SK-MEL-5 (cell line): ENCODE results near the gene ITK. TPM values are rescaled to one million over a fixed set of nuclear protein-coding genes. Genes with fewer than 3 reads are reported as not detected.
"Not testable (repeated sequence)": the region's sequence is repeated elsewhere in the genome, so short reads cannot be mapped to it uniquely, and the experiment has no call there.

ENCODE experiments used
- DNase-seq: peaks from one replicate; pipeline ENCODE4 v3.0.0-alpha.2; 2016; ENCODE audit warnings: low read depth, low spot score
- in situ Hi-C: cut with HindIII; loops from 2 replicates; pipeline ENCODE4 v1.10.0; 2016; ENCODE audit warnings: low sequenced_read_pairs, high pct_unique_total_duplicates, low pct_unique_long_range_greater_than_20kb
- total RNA-seq: library from RNA; depleted of rRNA; stranded (reverse); fragments of >200 nt; shearing (Covaris generic); gene quantifications from 2 replicates; pipeline ENCODE4 v1.2.3, GENCODE V29; 2014

The ITK gene
- total RNA-seq, 1 experiment from 2014 or later: 20.6 TPM

GRCh38 chr5:157222506-157223230 is 42.0 kb downstream of the ITK start:
- DNase-seq: peak; percentile 87
- in situ Hi-C loops: no loop called here

GRCh38 chr5:157225469-157226422 is 45.1 kb downstream of the ITK start:
- DNase-seq: no peak
- in situ Hi-C loops: no loop called here

GRCh38 chr5:157230610-157231009 is 50.0 kb downstream of the ITK start:
- in situ Hi-C loops: no loop called here
- DNase-seq: no peak

- in situ Hi-C loops: no loop called here
- no peak for DNase-seq
Observed at GRCh38 chr5:157232706-157233105, 52.1 kb downstream of the ITK start.

GRCh38 chr5:157233515-157233914 is 52.9 kb downstream of the ITK start:
- in situ Hi-C loops: no loop called here
- no peak for DNase-seq

GRCh38 chr5:157236423-157236822 is 55.8 kb downstream of the ITK start:
- in situ Hi-C loops: no loop called here
- no peak for DNase-seq

- in situ Hi-C loops: no loop called here
- no peak for DNase-seq
Observed at GRCh38 chr5:157241483-157241882, 60.8 kb downstream of the ITK start.

- DNase-seq, in situ Hi-C loops: not testable (repeated sequence)
Observed at GRCh38 chr5:157244704-157245103, 64.1 kb downstream of the ITK start.

GRCh38 chr5:157245476-157245875 is 64.8 kb downstream of the ITK start:
- in situ Hi-C loops: no loop called here
- no peak for DNase-seq

GRCh38 chr5:157245886-157246285 is 65.2 kb downstream of the ITK start:
- DNase-seq: no peak
- in situ Hi-C loops: no loop called here

GRCh38 chr5:157247267-157247666 is 66.6 kb downstream of the ITK start:
- DNase-seq: no peak
- in situ Hi-C loops: no loop called here

GRCh38 chr5:157248821-157249470 is 68.3 kb downstream of the ITK start:
- in situ Hi-C loops: no loop called here
- no peak for DNase-seq

- in situ Hi-C loops: no loop called here
Observed at GRCh38 chr5:157252711-157253465, 72.2 kb downstream of the ITK start.

GRCh38 chr5:157253547-157253946 is 72.9 kb downstream of the ITK start:
- peak; percentile 60 for DNase-seq
- in situ Hi-C loops: no loop called here

More at GRCh38 chr5:157252711-157253465, 72.2 kb downstream of the ITK start:
- no peak for DNase-seq

GRCh38 chr5:157258450-157258849 is 77.8 kb downstream of the ITK start:
- no peak for DNase-seq
- in situ Hi-C loops: no loop called here

- DNase-seq: no peak
- in situ Hi-C loops: no loop called here
Observed at GRCh38 chr5:157259699-157260098, 79.1 kb downstream of the ITK start.

GRCh38 chr5:157263496-157264090 is 83.0 kb downstream of the ITK start:
- DNase-seq: peak; percentile 12
- in situ Hi-C loops: no loop called here
